Measurements from ENCODE around the gene MERTK.
A peak's percentile ranks its signal among the peaks of the same experiment; 100 is the strongest.

GRCh38 chr2:111897924-111898702, at the start of gene MERTK:
- TF ChIP-seq CTCF (IDR thresholded peaks at IDR 0.05; ENCODE audit: poor library complexity) (peak; percentile 66), EZH2phosphoT487 (IDR thresholded peaks at IDR 0.05; ENCODE audit: low read depth, severe bottlenecking, unreplicated experiment) (no peak)

Measured in hepatocyte (in vitro differentiated cells).